Endometrial microvascular endothelial cells (primary cell): ENCODE measurements around the gene TPMT. TPM values are rescaled to one million over a fixed set of nuclear protein-coding genes. Genes with fewer than 3 reads are reported as not detected.
"Not testable (repeated sequence)": the region's sequence is repeated elsewhere in the genome, so short reads cannot be mapped to it uniquely, and the experiment has no call there.

Source experiments
- in situ Hi-C: cut with HindIII; loops from 2 replicates; pipeline ENCODE4 v1.10.0; 2017; ENCODE audit warnings: low sequenced_read_pairs, low pct_unique_long_range_greater_than_20kb; ENCODE audit errors: inconsistent ontology term
- total RNA-seq: library from RNA; depleted of rRNA; stranded (reverse); fragments of >200 nt; gene quantifications from one replicate; pipeline ENCODE4 v1.2.3, GENCODE V29; 2015; ENCODE audit errors: inconsistent ontology term

The TPMT gene
- total RNA-seq, 1 donor from 2014 or later: 21.4 TPM

DNA sequence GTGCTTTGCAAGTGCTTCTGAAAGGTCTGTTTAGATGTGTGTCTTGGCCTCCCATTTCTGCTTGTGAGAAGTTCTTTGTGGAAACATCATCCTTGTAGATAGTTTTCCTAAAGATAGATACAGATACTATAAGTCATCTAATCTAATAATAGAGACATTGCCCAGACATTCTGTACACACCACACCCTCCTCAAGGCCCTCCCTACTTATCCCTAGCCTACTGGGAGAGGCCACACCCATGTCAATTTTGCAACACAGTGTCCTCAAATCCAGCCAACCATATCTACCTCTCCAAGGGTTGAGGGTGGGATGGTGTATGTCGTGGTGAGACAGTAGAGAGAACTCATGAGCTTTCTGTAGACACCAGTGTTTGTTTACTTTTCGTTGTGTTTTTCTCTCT, 6.6 kb upstream of the TPMT start:
- in situ Hi-C loops: no loop called here

GRCh38 chr6:18160911-18161310, 6.0 kb upstream of the TPMT start:
- in situ Hi-C loops: no loop called here

DNA sequence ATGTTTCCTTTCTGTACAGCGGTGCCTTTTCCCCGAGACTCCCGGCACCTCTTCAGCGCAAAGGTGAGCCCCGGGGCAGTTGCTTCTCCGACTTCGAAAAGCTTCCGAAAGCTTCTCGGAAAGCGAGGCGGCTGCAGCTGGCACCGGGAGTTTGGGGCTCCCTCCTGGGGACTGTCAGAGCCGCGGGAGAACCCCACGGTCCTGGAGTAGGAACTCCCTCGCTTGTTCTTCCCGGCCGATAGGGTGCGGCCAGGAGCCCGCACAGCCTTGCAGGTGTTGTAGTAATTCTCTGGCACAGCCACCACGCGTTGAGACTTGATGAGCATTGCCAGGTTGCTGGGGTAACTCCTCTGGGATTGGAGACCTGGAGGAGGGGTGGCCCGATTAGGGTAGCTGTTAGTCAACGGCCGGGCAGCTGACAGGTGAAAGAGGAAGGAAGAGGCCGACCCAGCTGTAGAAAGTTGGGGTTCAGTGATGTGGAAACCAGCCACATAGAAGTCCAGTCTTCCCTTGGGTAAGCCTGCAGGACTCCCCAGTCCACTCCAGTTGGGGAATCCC, 1.1 kb upstream of the TPMT start:
- in situ Hi-C loops: no loop called here

DNA sequence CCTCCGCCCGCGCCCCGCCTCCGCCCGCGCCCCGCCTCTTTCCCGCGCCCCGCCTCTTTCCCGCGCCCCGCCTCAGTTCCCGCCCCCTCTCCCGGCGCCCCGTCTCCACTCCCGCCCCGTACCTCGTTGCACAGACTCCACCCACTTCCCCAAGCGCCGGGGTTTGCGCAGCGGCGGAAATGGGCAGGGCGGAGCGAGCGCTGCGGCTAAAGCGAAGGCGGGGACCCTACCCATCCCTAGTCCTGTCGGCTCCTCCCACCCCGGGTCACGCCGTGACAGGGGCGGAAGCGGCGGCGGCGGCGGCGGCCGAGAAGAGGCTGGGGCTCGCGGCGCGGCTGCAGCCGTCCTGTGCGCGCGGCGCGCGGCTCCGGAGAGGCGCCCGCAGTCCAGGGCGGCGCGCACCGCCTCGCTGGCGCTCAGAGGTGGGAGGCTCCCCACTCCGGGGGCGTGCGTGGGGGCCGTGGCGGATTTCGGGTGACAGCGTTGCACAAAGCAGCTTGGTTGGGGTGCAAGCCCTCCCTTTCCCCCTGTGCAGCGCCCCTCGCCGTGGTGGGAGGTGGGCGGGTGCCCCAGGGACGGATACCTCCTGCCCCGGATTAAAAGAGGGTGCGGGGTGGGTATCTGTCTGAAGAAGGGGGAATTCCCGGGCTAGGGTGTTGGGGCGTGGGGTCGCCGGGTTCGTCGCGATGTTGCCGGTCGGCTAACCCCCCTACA, 430 bp upstream of the TPMT start, which contains the start of gene KDM1B:
Gene KDM1B, plus strand, starts transcription at position 273 of the 714 bp plus-strand sequence. CDS start 4,474 bp downstream, outside the sequence.
- in situ Hi-C loops: no loop called here

DNA sequence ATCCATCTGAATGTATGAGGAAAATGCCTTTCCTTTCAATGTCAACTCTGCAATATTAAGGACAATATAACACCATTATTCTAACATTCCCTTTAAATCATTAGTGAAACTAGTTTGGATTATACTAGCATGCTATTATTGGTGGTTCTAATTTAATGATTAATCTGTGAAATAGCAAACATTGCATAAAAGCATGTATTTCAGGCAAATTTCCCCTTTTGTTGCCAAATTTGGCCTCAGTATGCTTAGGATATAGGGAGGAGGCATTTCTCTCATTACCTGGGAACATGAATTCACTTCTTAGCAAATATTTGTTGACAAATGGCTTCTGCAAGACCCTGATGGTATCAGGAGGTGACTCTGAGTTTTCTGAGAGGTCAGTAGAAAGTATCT, 1.6 kb downstream of the TPMT start:
- in situ Hi-C loops: no loop called here

DNA sequence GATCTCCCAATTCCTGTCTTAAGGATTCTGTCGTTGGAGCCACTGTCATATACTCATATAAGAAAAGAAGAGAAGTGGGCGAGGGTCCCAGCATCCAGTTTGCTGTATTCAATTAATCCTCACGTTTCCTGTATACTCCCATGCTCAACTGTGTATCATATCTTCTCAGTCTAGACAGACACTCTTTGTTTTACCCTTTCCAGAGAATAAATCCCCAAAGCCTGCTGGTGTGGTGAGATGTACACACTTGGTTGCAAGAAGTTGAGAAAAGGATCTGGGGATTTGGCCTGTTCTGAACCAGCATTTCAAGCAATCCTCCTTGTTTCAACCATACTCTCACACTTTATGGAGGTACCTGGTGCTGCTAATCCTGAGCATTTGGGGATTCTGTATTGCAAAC, 3.1 kb downstream of the TPMT start:
- in situ Hi-C loops: no loop called here

DNA sequence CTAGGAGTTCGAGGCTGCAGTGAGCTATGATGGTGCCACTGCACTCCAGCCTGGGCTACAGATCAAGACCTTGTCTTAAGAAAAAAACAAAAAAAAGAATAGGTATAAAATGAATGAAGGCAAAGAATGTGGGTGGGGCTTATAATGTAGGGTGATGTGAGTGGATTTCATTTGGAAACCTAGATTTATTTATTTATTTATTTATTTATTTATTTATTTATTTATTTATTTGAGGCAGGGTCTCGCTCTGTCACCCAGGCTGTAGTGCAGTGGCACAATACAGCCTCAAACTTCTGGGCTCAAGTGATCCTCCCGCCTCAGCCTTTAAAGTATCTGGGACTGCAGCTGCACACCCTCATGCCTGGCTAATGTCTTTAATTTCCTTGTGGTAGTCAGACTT, 3.5 kb downstream of the TPMT start:
- in situ Hi-C loops: not testable (repeated sequence)

DNA sequence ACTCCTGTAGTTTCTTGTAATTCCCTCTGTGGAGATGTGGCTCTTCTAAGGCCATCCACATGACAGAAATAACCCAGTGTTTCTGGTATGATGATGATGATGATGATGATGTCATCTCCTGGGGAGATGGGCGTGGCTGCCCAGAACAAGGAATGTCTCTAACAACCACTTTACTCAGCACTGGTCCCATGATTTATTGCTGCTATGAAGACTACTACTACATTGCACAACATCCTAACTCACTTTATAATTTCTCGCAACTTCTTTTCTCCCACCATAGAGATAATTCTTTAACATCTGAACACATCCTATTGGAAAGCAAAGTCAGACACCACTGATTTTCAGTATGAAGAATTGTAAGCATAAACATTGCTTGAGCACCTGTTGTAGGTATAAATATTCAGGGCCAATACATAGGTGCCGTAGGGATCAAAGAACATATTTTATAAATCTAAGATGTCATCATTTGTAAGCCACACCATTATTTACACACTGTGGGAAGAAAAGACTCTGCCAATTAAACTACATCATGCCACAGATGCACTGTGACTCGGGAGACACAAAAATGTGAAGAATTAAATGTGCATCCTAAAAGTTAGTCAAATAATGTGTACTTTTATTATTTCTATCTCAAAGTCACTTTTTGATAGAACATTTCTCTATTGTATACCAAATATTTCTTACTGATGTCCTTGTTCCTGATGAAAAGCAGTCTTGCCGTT, 6.4 kb downstream of the TPMT start:
- in situ Hi-C loops: no loop called here

DNA sequence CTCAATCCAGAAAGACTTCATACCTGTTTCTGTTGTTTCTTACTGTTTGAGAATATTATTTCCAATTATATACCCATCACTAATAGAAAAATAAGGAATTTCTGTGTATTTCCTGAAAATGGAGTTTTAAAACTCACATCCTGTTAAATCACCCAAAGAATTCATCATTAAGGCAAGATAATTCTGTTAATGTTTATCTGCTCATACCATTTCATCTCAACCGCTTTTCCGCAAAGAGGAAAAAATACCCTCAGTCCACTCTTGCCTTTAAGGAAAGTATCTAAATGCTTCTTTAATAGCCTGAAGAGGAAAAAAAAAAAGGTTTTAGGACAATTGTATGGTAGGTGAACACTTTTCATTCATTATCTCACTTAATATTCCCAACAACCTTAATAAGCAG, 7.3 kb downstream of the TPMT start:
- in situ Hi-C loops: no loop called here

- in situ Hi-C loops: no loop called here
Measured at GRCh38 chr6:18147160-18147559, 7.7 kb downstream of the TPMT start.

GRCh38 chr6:18142591-18142861, 12.4 kb downstream of the TPMT start:
- in situ Hi-C loops: no loop called here

DNA sequence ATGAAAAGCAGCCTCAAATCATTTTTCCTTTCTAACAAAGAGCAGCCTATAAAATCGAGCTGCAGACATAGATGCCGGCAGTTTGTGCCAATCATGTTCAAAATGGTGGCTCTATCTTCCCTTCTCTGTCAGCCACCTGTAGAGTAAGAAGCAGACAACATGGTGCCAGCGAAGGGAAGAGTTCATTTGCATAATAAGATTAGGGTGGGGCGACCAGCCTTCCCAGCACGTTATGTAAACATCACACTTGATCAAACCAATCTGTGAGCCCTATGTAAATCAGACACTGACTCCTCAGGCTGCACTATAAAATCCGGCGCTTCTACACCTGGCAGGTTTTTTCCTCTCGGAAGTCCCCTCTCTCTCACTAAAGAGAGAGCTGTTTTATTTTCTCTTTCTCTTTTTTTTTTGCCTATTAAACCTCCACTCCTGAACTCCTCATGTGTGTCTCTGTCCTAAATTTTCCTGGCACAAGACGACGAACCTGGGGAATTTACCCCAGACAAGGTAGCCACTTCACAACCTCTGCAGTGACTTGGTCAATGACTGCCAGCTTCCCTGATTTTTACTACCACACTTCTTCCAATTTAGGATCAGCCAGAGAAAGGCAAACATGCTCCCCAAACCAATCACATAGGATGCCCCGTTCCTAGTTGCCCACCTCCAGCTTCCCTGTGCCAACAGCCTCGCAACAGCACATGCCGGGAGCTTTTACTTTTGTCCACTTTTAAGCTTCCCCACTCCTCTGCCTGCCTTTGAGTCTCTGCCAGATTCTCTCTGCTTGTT, 12.9 kb downstream of the TPMT start:
- in situ Hi-C loops: no loop called here

DNA sequence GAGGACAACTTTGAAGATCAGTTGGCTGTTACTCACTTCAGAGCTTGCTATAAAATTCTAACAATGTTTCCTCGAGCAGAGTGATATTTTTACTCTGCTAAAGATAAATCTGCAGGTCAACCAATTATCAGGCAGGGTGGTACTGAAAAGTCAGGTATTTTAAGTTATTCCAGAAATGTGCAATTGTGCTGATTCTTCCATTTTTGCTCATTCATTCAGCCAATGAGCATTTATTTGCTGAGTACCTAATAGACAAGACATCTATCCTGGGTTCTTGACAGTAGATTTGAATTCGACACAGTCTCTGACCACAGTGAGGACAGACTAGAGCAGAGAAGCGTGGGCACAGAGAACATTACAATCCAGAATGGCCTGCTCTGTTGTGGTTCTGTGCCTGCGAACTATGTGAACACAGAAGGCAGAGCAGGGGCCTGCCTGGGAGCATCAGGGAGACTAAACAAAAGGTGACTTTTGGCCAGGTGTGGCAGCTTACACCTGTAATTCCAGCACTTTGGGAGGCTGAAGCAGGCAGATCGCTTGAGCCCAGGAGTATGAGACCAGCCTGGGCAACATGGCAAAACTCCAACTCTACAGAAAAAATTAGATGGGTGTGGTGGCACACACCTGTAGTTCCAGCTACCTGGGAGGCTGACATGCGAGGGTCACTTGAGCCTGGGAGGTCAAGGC, 14.8 kb downstream of the TPMT start:
- in situ Hi-C loops: no loop called here

DNA sequence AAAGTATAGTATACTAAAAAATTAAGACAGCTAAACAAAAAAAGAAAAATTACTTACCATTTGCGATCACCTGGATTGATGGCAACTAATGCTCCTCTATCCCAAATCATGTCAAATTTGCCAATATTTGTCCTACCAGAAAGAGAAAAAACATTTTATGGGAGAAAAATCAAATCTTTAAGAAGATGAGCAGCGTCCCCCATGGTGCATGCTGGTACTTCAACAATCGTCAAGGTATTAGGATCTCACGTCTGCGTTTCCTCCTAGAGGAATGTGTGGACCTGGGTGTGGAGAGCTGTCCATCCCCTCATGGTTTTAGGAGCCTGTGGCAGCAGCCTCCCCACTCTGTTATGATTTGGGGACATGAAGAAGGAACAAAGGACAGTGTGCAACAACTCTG, 16.0 kb downstream of the TPMT start:
- in situ Hi-C loops: no loop called here

- in situ Hi-C loops: no loop called here
Measured at GRCh38 chr6:18136260-18136659, 18.6 kb downstream of the TPMT start.

DNA sequence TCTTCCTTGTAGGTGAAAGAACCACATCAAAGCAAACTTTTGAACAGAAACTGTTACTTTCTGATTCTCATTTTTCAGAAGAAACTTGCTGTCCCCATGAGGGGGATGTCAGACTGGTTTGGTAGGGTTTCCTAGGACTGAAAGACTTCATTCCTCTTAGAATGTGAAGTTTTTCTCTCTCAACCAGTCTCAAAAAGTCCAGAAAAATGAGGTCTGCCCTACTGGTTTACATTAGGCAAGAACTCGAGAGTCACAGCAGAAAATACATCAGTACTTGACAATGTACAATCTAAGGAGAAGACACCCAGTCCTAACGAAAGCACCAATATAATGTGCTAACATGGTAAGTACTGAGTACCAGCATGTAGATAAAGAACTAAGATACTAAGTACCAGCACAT, 19.7 kb downstream of the TPMT start:
- in situ Hi-C loops: no loop called here

- in situ Hi-C loops: no loop called here
Measured at GRCh38 chr6:18132346-18132745, 22.5 kb downstream of the TPMT start.

- in situ Hi-C loops: no loop called here
Measured at GRCh38 chr6:18126121-18126520, 28.8 kb downstream of the TPMT start.
